CD4-positive, alpha-beta memory T cell (primary cell): ENCODE data around the gene SPRY4. TPM values are rescaled to one million over a fixed set of nuclear protein-coding genes. Genes with fewer than 3 reads are reported as not detected.
"Not testable (repeated sequence)": the region's sequence is repeated elsewhere in the genome, so short reads cannot be mapped to it uniquely, and the experiment has no call there.

Source experiments
- CTCF ChIA-PET: fragments of 350-600 bp; sonication (Branson Sonifier 250); formaldehyde crosslinking; loops from one replicate; lab custom pipeline; 2021; ENCODE audit warnings: inconsistent platforms; ENCODE audit not compliant: partially characterized antibody; lab: Charles Lee
- POLR2A ChIA-PET: fragments of 350-600 bp; sonication (Branson Sonifier 250); formaldehyde crosslinking; loops from one replicate; lab custom pipeline; 2021; ENCODE audit not compliant: partially characterized antibody; lab: Charles Lee
- DNase-seq, 5 donors: peaks; one replicate each; pipeline versions ENCODE4 v3.0.0 to v3.0.0-alpha.2; 2020 to 2022; ENCODE audit warnings: mixed read lengths in 1 of 5
- H3K27ac ChIP-seq: one replicate; pipeline ENCODE4 v1.7.0; 2013; ENCODE audit warnings: low read depth, low read length
- H3K27me3 ChIP-seq: 2 replicates; pipeline ENCODE4 v1.7.0; 2013; ENCODE audit warnings: mild to moderate bottlenecking, low read length, moderate library complexity; ENCODE audit not compliant: insufficient read depth
- H3K36me3 ChIP-seq: 2 replicates; pipeline ENCODE4 v1.7.0; 2013; ENCODE audit warnings: mild to moderate bottlenecking, low read length, moderate library complexity; ENCODE audit not compliant: insufficient read depth
- H3K4me1 ChIP-seq: 2 replicates; pipeline ENCODE4 v1.7.0; 2013; ENCODE audit warnings: mild to moderate bottlenecking, low read length, moderate library complexity; ENCODE audit not compliant: insufficient read depth
- H3K4me3 ChIP-seq, 2 donors: one replicate each; pipeline ENCODE4 v1.7.0; 2013; ENCODE audit warnings: low read length in 2 of 2, mild to moderate bottlenecking in 1 of 2
- H3K9me3 ChIP-seq, 2 donors: one replicate each; pipeline ENCODE4 v1.7.0; 2013; ENCODE audit warnings: low read length in 2 of 2, control low read depth in 1 of 2; ENCODE audit not compliant: control insufficient read depth in 1 of 2
- H3K27ac Mint-ChIP-seq, 7 donors: one replicate each; pipeline ENCODE4 v1.8.0; 2020 to 2021; ENCODE audit warnings: mixed read lengths in 7 of 7, mild to moderate bottlenecking in 6 of 7, inconsistent platforms in 3 of 7, moderate library complexity in 3 of 7
- H3K27me3 Mint-ChIP-seq, 2 donors: one replicate each; pipeline ENCODE4 v1.8.0; 2020 to 2021; ENCODE audit warnings: mixed read lengths in 2 of 2
- H3K36me3 Mint-ChIP-seq, 2 donors: one replicate each; pipeline ENCODE4 v1.8.0; 2020 to 2021; ENCODE audit warnings: mixed read lengths in 2 of 2, inconsistent platforms in 1 of 2, mild to moderate bottlenecking in 1 of 2
- H3K4me1 Mint-ChIP-seq, 4 donors: one replicate each; pipeline ENCODE4 v1.8.0; 2020 to 2021; ENCODE audit warnings: mixed read lengths in 4 of 4, mild to moderate bottlenecking in 1 of 4
- H3K4me3 Mint-ChIP-seq, 8 donors: one replicate each; pipeline ENCODE4 v1.8.0; 2020 to 2021; ENCODE audit warnings: mixed read lengths in 8 of 8, mild to moderate bottlenecking in 7 of 8, moderate library complexity in 6 of 8, inconsistent platforms in 3 of 8
- H3K9me3 Mint-ChIP-seq, 8 donors: one replicate each; pipeline ENCODE4 v1.8.0; 2020 to 2021; ENCODE audit warnings: mixed read lengths in 8 of 8, mild to moderate bottlenecking in 5 of 8, inconsistent platforms in 3 of 8, moderate library complexity in 1 of 8
- intact Hi-C: fragments of 100-400 bp; cut with micrococcal nuclease; formaldehyde crosslinking; loops from one replicate; pipeline ENCODE4 v1.15.1; 2023
- polyA plus RNA-seq, 2 donors: library from polyadenylated mRNA; unstranded; fragments of 300-500 nt; fragmentation: Illumina TruSeq; gene quantifications; one replicate each; pipeline ENCODE4 v1.2.3, GENCODE V29; 2021
- total RNA-seq, 2 experiments: library from RNA; stranded (reverse); gene quantifications; one replicate each; pipeline ENCODE4 v1.2.3, GENCODE V29; 2021

Gene SPRY4, protein sequence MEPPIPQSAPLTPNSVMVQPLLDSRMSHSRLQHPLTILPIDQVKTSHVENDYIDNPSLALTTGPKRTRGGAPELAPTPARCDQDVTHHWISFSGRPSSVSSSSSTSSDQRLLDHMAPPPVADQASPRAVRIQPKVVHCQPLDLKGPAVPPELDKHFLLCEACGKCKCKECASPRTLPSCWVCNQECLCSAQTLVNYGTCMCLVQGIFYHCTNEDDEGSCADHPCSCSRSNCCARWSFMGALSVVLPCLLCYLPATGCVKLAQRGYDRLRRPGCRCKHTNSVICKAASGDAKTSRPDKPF
- total RNA-seq (not detected), polyA plus RNA-seq (not detected)

DNA sequence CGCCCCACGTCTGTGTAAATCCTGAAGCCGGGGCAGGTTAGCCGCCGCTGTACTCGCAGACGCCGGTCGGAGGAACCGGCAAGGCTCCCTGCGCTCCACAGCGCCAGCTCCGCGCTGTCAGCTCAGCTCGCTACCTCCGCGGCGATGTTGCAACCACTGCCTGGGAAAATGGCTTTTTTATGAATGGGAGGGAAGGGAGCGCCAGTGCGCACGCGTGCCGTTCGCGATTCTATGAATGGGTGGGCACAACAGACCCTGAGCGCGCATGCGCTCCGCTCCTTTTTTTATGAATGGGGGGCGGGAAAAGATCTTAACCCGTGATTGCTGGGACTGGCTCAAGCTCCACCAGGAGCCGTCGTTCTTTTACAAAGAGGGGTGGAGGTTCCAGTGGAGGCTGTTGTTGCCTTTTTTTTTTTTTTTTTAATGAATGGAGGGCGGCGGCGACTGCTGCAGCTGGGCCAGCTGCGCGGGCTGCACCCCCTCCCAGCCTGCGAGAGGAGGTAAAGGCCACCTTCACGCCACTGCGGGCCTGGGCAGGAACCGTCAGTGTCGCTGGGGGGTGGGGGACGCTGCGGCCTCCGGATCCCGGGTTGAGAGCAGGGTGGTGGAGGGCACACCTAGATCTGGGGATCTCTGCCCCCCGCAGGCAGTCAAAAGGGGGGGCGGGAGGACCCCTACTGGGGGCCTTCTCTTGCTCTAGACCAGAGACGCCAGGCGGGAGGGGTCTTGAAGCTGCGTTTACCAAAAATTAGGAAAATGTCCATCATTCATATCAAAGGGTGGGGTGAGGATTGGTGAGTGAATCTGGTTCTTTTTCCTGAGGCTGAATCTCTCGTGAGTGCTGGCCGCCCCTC lies at the start of gene SPRY4:
Gene SPRY4, minus strand, starts transcription at position 151 of the 854 bp plus-strand sequence. CDS start 9,913 bp downstream, outside the sequence.
- Mint-ChIP-seq H3K4me3 (peak within 1 kb of the TSS; percentile 83 to 95 (median 88)), H3K9me3 (no peaks in the 10 kb centered on the region), H3K4me1 (peaks cover 9 to 34% (median 20%) of the 10 kb centered on the region in 4 donors), H3K27ac (peak within 1 kb of the TSS in 3 of 7 donors; percentile 73 to 88 (median 76)), H3K36me3 (no peaks in the 10 kb centered on the region), H3K27me3 (peaks cover 24 to 36% of the 10 kb centered on the region in 2 donors)
- Histone ChIP-seq H3K4me3 (peak within 1 kb of the TSS; percentile 39 to 50), H3K27me3 (peaks cover 15% of the 10 kb centered on the region), H3K4me1 (peaks cover 29% of the 10 kb centered on the region), H3K9me3 (no peaks in the 10 kb centered on the region), H3K27ac (no peak within 1 kb of the TSS), H3K36me3 (no peaks in the 10 kb centered on the region)
- ChIA-PET CTCF (interaction anchor here (0.7 to 1.5 kb wide), 9 partner anchors 9 to 329 kb away, joined by 3 to 4 read pairs (median 3); no protein-coding TSS in a partner anchor), POLR2A (interaction anchor here (0.6 to 2.3 kb wide), 5 partner anchors 9 to 108 kb away, joined by 3 to 8 read pairs (median 6); no protein-coding TSS in a partner anchor)
- peak; percentile 74 to 81 (median 80) for DNase-seq
- intact Hi-C loops: loop anchor here (1.0 to 10.0 kb wide), 3 partner anchors 32 to 170 kb away; no protein-coding TSS in a partner anchor

DNA sequence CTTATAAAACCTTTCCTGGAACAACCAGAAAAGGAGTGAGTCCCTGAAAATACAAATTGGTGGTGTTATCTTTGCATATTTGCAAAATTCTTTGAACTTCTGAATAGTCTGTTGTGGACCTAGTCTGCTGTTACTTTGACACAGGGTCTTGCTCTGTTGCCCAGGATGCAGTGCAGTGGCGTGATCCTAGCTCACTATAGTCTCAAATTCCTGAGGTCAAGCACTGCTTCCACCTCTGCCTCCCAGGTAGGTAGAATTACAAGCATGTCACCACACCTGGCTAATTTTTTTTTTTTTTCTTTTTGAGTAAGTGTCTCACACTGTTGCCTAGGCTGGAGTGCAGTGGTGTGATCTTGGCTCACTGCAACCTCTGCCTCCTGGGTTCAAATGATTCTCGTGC lies 43.7 kb upstream of the SPRY4 start:
- H3K4me1 Mint-ChIP-seq: peaks cover 3 to 6% (median 4%) of the 10 kb centered on the region in 4 donors
- Histone ChIP-seq H3K27me3 (no peaks in the 10 kb centered on the region), H3K4me1 (no peaks in the 10 kb centered on the region), H3K9me3 (no peaks in the 10 kb centered on the region), H3K4me3 (no peak overlapping the region), H3K36me3 (no peaks in the 10 kb centered on the region), H3K27ac (no peak overlapping the region)
- H3K4me3 Mint-ChIP-seq: no peak overlapping the region
- intact Hi-C loops: no loop called here
- POLR2A ChIA-PET: interaction anchor here (0.7 to 0.8 kb wide), 2 partner anchors 10 to 676 kb away, joined by 3 read pairs; no protein-coding TSS in a partner anchor
- no peaks in the 10 kb centered on the region for H3K36me3 Mint-ChIP-seq
- H3K27me3 Mint-ChIP-seq: no peaks in the 10 kb centered on the region
- DNase-seq: no peak
- no peak overlapping the region for H3K27ac Mint-ChIP-seq
- H3K9me3 Mint-ChIP-seq: peaks cover 0 to 1% (median 0%) of the 10 kb centered on the region in 8 donors
- CTCF ChIA-PET: interaction anchor here (0.7 to 1.3 kb wide), 2 partner anchors 31 to 44 kb away, joined by 3 read pairs; partner anchors contain the start of gene SPRY4

DNA sequence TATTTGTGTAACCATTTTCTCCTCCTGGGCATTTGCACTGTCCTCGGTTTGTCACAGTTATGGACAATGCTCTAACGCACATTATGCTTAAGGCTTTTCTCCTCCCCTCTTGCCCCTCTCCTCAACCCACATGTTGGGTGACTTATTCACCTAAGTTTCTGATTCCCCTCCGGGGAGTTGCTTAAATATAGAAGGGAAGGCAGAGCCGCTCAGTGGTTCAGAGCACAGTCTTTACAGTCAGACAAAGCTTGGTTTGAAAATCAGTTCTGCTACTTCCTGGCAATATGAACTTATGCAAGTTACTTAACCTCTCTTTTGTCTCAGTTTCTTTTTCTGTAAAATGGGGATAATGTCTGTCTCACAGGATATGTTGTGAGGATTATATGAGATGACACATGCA lies 41.2 kb upstream of the SPRY4 start:
- H3K36me3 ChIP-seq: no peaks in the 10 kb centered on the region
- peaks cover 3 to 6% (median 4%) of the 10 kb centered on the region in 4 donors for H3K4me1 Mint-ChIP-seq
- no peak for DNase-seq
- H3K27ac Mint-ChIP-seq: no peak overlapping the region
- intact Hi-C loops: no loop called here
- H3K9me3 Mint-ChIP-seq: peaks cover 0 to 1% (median 0%) of the 10 kb centered on the region in 8 donors
- H3K27ac ChIP-seq: no peak overlapping the region
- H3K36me3 Mint-ChIP-seq: no peaks in the 10 kb centered on the region
- no peaks in the 10 kb centered on the region for H3K4me1 ChIP-seq
- CTCF ChIA-PET: interaction anchor here (1.1 kb wide), 1 partner anchor 8 kb away, joined by 4 read pairs; no protein-coding TSS in a partner anchor
- H3K27me3 ChIP-seq: no peaks in the 10 kb centered on the region
- POLR2A ChIA-PET: interaction anchor here (1.2 kb wide), 1 partner anchor 8 kb away, joined by 5 read pairs; no protein-coding TSS in a partner anchor
- no peaks in the 10 kb centered on the region for H3K9me3 ChIP-seq
- no peaks in the 10 kb centered on the region for H3K27me3 Mint-ChIP-seq
- no peak overlapping the region for H3K4me3 ChIP-seq
- no peak overlapping the region for H3K4me3 Mint-ChIP-seq

DNA sequence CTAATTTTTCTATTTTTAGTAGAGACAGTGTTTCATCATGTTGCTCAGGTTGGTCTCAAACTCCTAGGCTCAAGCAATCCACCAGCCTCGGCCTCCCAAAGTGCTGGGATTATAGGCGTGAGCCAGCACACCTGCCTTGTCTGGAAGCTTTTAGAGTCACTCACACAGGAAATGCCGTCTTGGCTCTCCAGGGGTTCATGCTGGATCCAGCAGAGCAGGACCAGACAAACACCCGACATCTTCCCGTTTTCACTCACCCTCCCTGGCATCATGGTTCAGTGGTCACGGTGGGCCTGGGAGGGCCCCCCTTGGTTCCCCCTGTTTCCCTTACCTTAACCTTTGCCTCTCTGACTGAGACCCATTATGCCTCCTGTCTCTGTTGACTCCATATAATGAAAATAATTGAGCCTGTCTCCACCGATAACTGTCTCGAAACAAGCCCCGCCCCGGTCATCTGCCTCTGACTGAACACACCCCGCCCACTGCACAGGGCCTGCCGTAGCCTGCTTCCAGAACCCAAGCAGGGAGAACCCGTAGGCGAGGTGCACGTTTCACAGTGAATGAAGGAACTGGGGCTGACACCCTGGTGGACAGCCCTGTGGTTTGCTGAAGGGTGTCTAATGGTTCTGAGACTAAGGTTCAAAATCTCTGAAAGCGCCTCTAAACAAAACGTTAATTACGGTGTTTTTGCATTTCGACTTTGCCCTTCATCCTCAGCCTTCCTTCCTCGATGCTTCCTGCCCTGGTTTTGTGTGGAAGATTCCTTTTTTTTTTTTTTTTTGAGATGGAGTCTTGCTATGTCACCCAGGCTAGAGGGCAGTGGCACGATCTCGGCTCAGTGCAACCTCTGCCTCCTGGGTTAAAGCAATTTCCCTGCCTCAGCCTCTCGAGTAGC lies 39.7 kb upstream of the SPRY4 start:
- Mint-ChIP-seq H3K4me3 (no peak overlapping the region), H3K27me3 (no peaks in the 10 kb centered on the region), H3K9me3 (peaks cover 0 to 1% (median 0%) of the 10 kb centered on the region in 8 donors), H3K36me3 (no peaks in the 10 kb centered on the region), H3K27ac (no peak overlapping the region), H3K4me1 (peaks cover 16 to 20% (median 19%) of the 10 kb centered on the region in 4 donors)
- peaks cover 12% of the 10 kb centered on the region for H3K4me1 ChIP-seq
- H3K4me3 ChIP-seq: no peak overlapping the region
- no peak for DNase-seq
- no peak overlapping the region for H3K27ac ChIP-seq
- POLR2A ChIA-PET: no interaction called here
- no peaks in the 10 kb centered on the region for H3K36me3 ChIP-seq
- no peaks in the 10 kb centered on the region for H3K27me3 ChIP-seq
- no peaks in the 10 kb centered on the region for H3K9me3 ChIP-seq
- intact Hi-C loops: no loop called here
- CTCF ChIA-PET: no interaction called here

DNA sequence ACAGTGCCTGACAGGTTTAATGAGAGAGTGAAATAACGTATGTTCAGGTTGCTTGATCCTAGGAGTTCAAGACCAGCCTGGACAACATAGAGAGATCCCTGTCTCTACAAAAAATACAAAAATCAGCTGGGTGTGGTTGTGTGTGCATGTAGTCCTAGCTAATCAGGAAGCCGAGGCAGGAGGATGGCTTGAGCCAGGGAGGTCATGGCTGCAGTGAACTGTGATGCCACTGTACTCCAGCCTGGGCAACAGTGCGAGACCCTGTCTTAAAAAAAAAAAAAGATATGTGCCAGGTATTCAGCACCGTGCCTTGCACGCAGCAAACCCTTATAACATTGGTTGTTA lies 38.8 kb upstream of the SPRY4 start:
- H3K9me3 ChIP-seq: no peaks in the 10 kb centered on the region
- DNase-seq: no peak
- no peaks in the 10 kb centered on the region for H3K36me3 Mint-ChIP-seq
- no peaks in the 10 kb centered on the region for H3K27me3 Mint-ChIP-seq
- H3K4me3 Mint-ChIP-seq: no peak overlapping the region
- H3K4me1 ChIP-seq: peaks cover 19% of the 10 kb centered on the region
- no peaks in the 10 kb centered on the region for H3K27me3 ChIP-seq
- ChIA-PET CTCF (interaction anchor here (1.2 kb wide), 1 partner anchor 215 kb away, joined by 4 read pairs; no protein-coding TSS in a partner anchor), POLR2A (no interaction called here)
- H3K4me1 Mint-ChIP-seq: peaks cover 18 to 28% (median 22%) of the 10 kb centered on the region in 4 donors
- H3K27ac ChIP-seq: no peak overlapping the region
- intact Hi-C loops: no loop called here
- H3K4me3 ChIP-seq: no peak overlapping the region
- H3K27ac Mint-ChIP-seq: no peak overlapping the region
- peaks cover 0 to 1% (median 0%) of the 10 kb centered on the region in 8 donors for H3K9me3 Mint-ChIP-seq
- H3K36me3 ChIP-seq: no peaks in the 10 kb centered on the region

DNA sequence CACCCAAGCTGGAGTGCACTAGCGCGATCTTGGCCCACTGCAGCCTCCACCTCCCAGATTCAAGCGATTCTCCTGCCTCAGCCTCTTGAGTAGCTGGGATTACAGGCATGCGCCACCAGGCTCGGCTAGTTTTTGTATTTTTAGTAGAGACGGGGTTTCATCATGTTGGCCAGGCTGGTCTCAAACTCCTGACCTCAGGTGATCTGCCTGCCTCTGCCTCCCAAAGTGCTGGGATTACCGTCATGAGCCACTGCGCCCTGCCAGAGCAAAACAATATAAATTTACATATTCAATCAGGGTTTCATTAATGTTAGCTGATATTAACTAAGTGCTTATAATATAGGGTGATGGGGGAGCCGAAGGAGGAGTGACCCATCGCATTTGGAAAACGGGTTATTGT lies 37.4 kb upstream of the SPRY4 start:
- intact Hi-C loops, H3K27me3 Mint-ChIP-seq, H3K4me3 Mint-ChIP-seq, H3K27ac ChIP-seq, H3K27me3 ChIP-seq, H3K36me3 Mint-ChIP-seq, DNase-seq, H3K9me3 ChIP-seq, H3K9me3 Mint-ChIP-seq, H3K36me3 ChIP-seq, CTCF ChIA-PET, H3K4me3 ChIP-seq: not testable (repeated sequence)
- peaks cover 30 to 42% (median 32%) of the 10 kb centered on the region in 4 donors for H3K4me1 Mint-ChIP-seq
- H3K4me1 ChIP-seq: peaks cover 33% of the 10 kb centered on the region
- POLR2A ChIA-PET: interaction anchor here (0.9 kb wide), 1 partner anchor 71 kb away, joined by 3 read pairs; no protein-coding TSS in a partner anchor
- peak overlapping the region in 1 of 7 donors; percentile 43 for H3K27ac Mint-ChIP-seq
